ENCODE results near the gene KRTAP12-1. TPM values are rescaled to one million over a fixed set of nuclear protein-coding genes. Genes with fewer than 3 reads are reported as not detected.

The KRTAP12-1 gene
- total RNA-seq, 1 donor from 2014 or later, result not detected

GRCh38 chr21:44711327-44712202 is 29.6 kb upstream of the KRTAP12-1 start, which contains the start of gene TSPEAR:
Gene TSPEAR, minus strand, starts transcription at chr21:44711572. Its CDS starts 58 bp downstream, at chr21:44711514.
- Mint-ChIP-seq H3K4me3 (ENCODE audit: unreplicated experiment) (no peak within 1 kb of the TSS), H3K4me1 (ENCODE audit: unreplicated experiment) (peaks cover 7% of the 10 kb centered on the region), H3K9me3 (ENCODE audit: unreplicated experiment) (no peaks in the 10 kb centered on the region), H3K36me3 (ENCODE audit: unreplicated experiment) (no peaks in the 10 kb centered on the region), H3K27me3 (ENCODE audit: unreplicated experiment) (peaks cover 72% of the 10 kb centered on the region), H3K27ac (ENCODE audit: unreplicated experiment) (no peak within 1 kb of the TSS)
- no peak for TF ChIP-seq CTCF (IDR thresholded peaks at IDR 0.05)
- peak; percentile 78 for DNase-seq (ENCODE audit: extremely low spot score, unreplicated experiment)

- no peak for TF ChIP-seq CTCF (IDR thresholded peaks at IDR 0.05)
- H3K4me3 Mint-ChIP-seq (ENCODE audit: unreplicated experiment), result no peak overlapping the region
- peak; percentile 60 for DNase-seq (ENCODE audit: extremely low spot score, unreplicated experiment)
Observed at GRCh38 chr21:44710756-44711326, 28.9 kb upstream of the KRTAP12-1 start.

GRCh38 chr21:44710294-44710665 is 28.3 kb upstream of the KRTAP12-1 start:
- H3K4me1 Mint-ChIP-seq (ENCODE audit: unreplicated experiment), result peaks cover 7% of the 10 kb centered on the region
- H3K9me3 Mint-ChIP-seq (ENCODE audit: unreplicated experiment), result no peaks in the 10 kb centered on the region
- peak; percentile 82 for DNase-seq (ENCODE audit: extremely low spot score, unreplicated experiment)
- H3K36me3 Mint-ChIP-seq (ENCODE audit: unreplicated experiment), result no peaks in the 10 kb centered on the region
- no peak overlapping the region for H3K4me3 Mint-ChIP-seq (ENCODE audit: unreplicated experiment)
- H3K27ac Mint-ChIP-seq (ENCODE audit: unreplicated experiment), result no peak overlapping the region
- H3K27me3 Mint-ChIP-seq (ENCODE audit: unreplicated experiment), result peaks cover 72% of the 10 kb centered on the region
- TF ChIP-seq CTCF (IDR thresholded peaks at IDR 0.05), result no peak

More at GRCh38 chr21:44710756-44711326, 28.9 kb upstream of the KRTAP12-1 start:
- Mint-ChIP-seq H3K4me1 (ENCODE audit: unreplicated experiment) (peaks cover 7% of the 10 kb centered on the region), H3K36me3 (ENCODE audit: unreplicated experiment) (no peaks in the 10 kb centered on the region), H3K27me3 (ENCODE audit: unreplicated experiment) (peaks cover 73% of the 10 kb centered on the region), H3K9me3 (ENCODE audit: unreplicated experiment) (no peaks in the 10 kb centered on the region), H3K27ac (ENCODE audit: unreplicated experiment) (no peak overlapping the region)

- Mint-ChIP-seq H3K4me3 (ENCODE audit: unreplicated experiment) (no peak overlapping the region), H3K27me3 (ENCODE audit: unreplicated experiment) (peaks cover 73% of the 10 kb centered on the region), H3K27ac (ENCODE audit: unreplicated experiment) (no peak overlapping the region), H3K36me3 (ENCODE audit: unreplicated experiment) (no peaks in the 10 kb centered on the region), H3K4me1 (ENCODE audit: unreplicated experiment) (peaks cover 7% of the 10 kb centered on the region), H3K9me3 (ENCODE audit: unreplicated experiment) (no peaks in the 10 kb centered on the region)
- peak; percentile 78 for DNase-seq (ENCODE audit: extremely low spot score, unreplicated experiment)
- no peak for TF ChIP-seq CTCF (IDR thresholded peaks at IDR 0.05)
Observed at GRCh38 chr21:44709426-44710293, 27.7 kb upstream of the KRTAP12-1 start.

All from osteocyte (in vitro differentiated cells).